ENCODE results near the gene CELSR1.

The CELSR1 gene

DNA sequence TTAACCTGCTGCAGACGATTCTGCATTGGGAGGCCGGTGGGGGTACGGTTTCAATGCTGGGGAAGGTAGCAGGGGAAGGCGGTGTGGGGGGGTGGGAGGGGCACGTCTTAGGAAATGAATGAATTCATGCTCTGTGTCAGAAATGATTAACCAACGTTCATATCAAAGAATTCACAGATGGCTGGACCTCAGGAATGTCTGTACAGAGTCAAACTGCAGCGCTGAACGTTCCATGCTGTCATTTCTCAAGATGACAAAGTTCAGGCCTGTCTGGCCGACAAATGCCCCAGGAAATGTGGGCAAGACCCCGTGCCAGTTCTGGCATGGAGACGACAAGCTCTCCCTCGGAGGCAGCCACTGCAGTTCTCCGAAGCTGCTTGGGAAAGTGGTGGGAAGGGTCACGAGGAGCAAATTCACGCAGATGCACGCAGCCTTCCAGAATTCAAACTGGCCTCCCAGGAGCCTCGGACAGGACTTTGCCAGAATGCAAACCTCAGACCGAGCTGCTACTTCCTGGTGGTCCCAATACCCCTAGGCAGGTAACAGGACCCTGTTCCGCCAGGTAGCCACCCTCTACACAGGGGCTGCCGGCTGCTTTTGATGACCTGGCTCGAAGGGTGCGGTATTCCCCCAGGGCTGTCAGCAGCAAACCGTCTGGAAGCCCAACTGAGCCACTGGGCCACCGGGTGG lies 120.4 kb downstream of the CELSR1 start:
- no peak for DNase-seq
- WGBS (ENCODE audit: extremely low coverage, insufficient coverage, low lambda C conversion rate), result no CpG with 5 or more reads among the region's 24 CpGs
- Histone ChIP-seq H3K9ac (ENCODE audit: low read length) (no peak overlapping the region), H3K36me3 (ENCODE audit: control insufficient read depth, insufficient read depth, low read length) (no peaks in the 10 kb centered on the region), H3K27ac (ENCODE audit: low read depth, low read length) (no peak overlapping the region), H4K8ac (ENCODE audit: low read depth, low read length) (no peak overlapping the region), H3K4me2 (ENCODE audit: low read length) (no peak overlapping the region), H3K27me3 (ENCODE audit: insufficient read depth, low read length, poor library complexity) (no peaks in the 10 kb centered on the region), H3K23ac (ENCODE audit: low read length) (no peak overlapping the region), H3K4ac (ENCODE audit: low read depth, low read length) (no peak overlapping the region), H2BK15ac (replicated peaks; ENCODE audit: low read depth) (no peak overlapping the region), H3K18ac (ENCODE audit: low read length) (no peak overlapping the region), H3K56ac (ENCODE audit: low read length) (no peak overlapping the region), H3K79me2 (ENCODE audit: control insufficient read depth, insufficient read depth, low read length) (no peaks in the 10 kb centered on the region), H4K5ac (ENCODE audit: low read length) (no peak overlapping the region), H3K79me1 (ENCODE audit: low read length) (no peaks in the 10 kb centered on the region), H2BK5ac (ENCODE audit: low read length) (no peak overlapping the region), H2AK5ac (ENCODE audit: low read length) (no peak overlapping the region), H3K4me1 (ENCODE audit: control insufficient read depth, low read depth, low read length) (no peaks in the 10 kb centered on the region), H2BK120ac (ENCODE audit: low read depth, low read length) (no peak overlapping the region), H3K4me3 (ENCODE audit: low read length) (no peak overlapping the region)

DNA sequence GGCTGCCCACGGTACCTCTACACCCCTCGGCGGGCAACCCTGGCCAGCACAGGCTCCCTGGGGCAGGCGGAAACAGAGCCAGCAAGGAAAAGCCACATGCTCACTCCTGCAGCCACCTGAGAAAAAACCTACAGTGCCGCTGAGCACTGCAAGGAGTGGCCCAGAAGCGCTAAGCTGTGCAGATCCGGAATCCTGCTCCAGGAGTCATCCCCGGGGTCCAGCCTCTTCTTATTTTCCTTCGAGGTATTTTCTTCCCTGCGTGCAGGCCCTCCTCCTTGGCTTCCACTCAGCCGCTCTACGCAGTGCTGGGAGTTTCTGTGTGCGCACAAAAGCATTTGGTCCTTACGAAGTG lies 120.9 kb downstream of the CELSR1 start:
- H2AK5ac ChIP-seq (ENCODE audit: low read length), result no peak overlapping the region
- DNase-seq, result no peak
- no peak overlapping the region for H3K4me2 ChIP-seq (ENCODE audit: low read length)
- no peak overlapping the region for H2BK120ac ChIP-seq (ENCODE audit: low read depth, low read length)
- no peak overlapping the region for H2BK5ac ChIP-seq (ENCODE audit: low read length)
- no peaks in the 10 kb centered on the region for H3K79me2 ChIP-seq (ENCODE audit: control insufficient read depth, insufficient read depth, low read length)
- WGBS (ENCODE audit: extremely low coverage, insufficient coverage, low lambda C conversion rate), result no CpG with 5 or more reads among the region's 14 CpGs
- H3K79me1 ChIP-seq (ENCODE audit: low read length), result no peaks in the 10 kb centered on the region
- no peak overlapping the region for H3K18ac ChIP-seq (ENCODE audit: low read length)
- H3K56ac ChIP-seq (ENCODE audit: low read length), result no peak overlapping the region
- H3K4me3 ChIP-seq (ENCODE audit: low read length), result no peak overlapping the region
- H3K23ac ChIP-seq (ENCODE audit: low read length), result no peak overlapping the region
- H3K27ac ChIP-seq (ENCODE audit: low read depth, low read length), result no peak overlapping the region
- H3K27me3 ChIP-seq (ENCODE audit: insufficient read depth, low read length, poor library complexity), result no peaks in the 10 kb centered on the region
- no peaks in the 10 kb centered on the region for H3K36me3 ChIP-seq (ENCODE audit: control insufficient read depth, insufficient read depth, low read length)
- no peak overlapping the region for H2BK15ac ChIP-seq (replicated peaks; ENCODE audit: low read depth)
- no peaks in the 10 kb centered on the region for H3K4me1 ChIP-seq (ENCODE audit: control insufficient read depth, low read depth, low read length)
- no peak overlapping the region for H3K4ac ChIP-seq (ENCODE audit: low read depth, low read length)
- no peak overlapping the region for H4K5ac ChIP-seq (ENCODE audit: low read length)
- no peak overlapping the region for H3K9ac ChIP-seq (ENCODE audit: low read length)
- H4K8ac ChIP-seq (ENCODE audit: low read depth, low read length), result no peak overlapping the region

GRCh38 chr22:46415776-46416519 lies 121.5 kb downstream of the CELSR1 start:
- no CpG with 5 or more reads among the region's 30 CpGs for WGBS (ENCODE audit: extremely low coverage, insufficient coverage, low lambda C conversion rate)
- H3K9ac ChIP-seq (ENCODE audit: low read length), result no peak overlapping the region
- no peak overlapping the region for H3K4me2 ChIP-seq (ENCODE audit: low read length)
- H2BK15ac ChIP-seq (replicated peaks; ENCODE audit: low read depth), result no peak overlapping the region
- H2BK5ac ChIP-seq (ENCODE audit: low read length), result no peak overlapping the region
- no peak overlapping the region for H4K5ac ChIP-seq (ENCODE audit: low read length)
- no peak overlapping the region for H3K56ac ChIP-seq (ENCODE audit: low read length)
- H3K79me2 ChIP-seq (ENCODE audit: control insufficient read depth, insufficient read depth, low read length), result no peaks in the 10 kb centered on the region
- no peak overlapping the region for H2AK5ac ChIP-seq (ENCODE audit: low read length)
- H4K8ac ChIP-seq (ENCODE audit: low read depth, low read length), result no peak overlapping the region
- no peaks in the 10 kb centered on the region for H3K27me3 ChIP-seq (ENCODE audit: insufficient read depth, low read length, poor library complexity)
- H3K23ac ChIP-seq (ENCODE audit: low read length), result no peak overlapping the region
- no peak overlapping the region for H3K4ac ChIP-seq (ENCODE audit: low read depth, low read length)
- H2BK120ac ChIP-seq (ENCODE audit: low read depth, low read length), result no peak overlapping the region
- no peaks in the 10 kb centered on the region for H3K4me1 ChIP-seq (ENCODE audit: control insufficient read depth, low read depth, low read length)
- DNase-seq, result no peak
- no peaks in the 10 kb centered on the region for H3K79me1 ChIP-seq (ENCODE audit: low read length)
- H3K4me3 ChIP-seq (ENCODE audit: low read length), result no peak overlapping the region
- H3K36me3 ChIP-seq (ENCODE audit: control insufficient read depth, insufficient read depth, low read length), result no peaks in the 10 kb centered on the region
- no peak overlapping the region for H3K18ac ChIP-seq (ENCODE audit: low read length)
- no peak overlapping the region for H3K27ac ChIP-seq (ENCODE audit: low read depth, low read length)

DNA sequence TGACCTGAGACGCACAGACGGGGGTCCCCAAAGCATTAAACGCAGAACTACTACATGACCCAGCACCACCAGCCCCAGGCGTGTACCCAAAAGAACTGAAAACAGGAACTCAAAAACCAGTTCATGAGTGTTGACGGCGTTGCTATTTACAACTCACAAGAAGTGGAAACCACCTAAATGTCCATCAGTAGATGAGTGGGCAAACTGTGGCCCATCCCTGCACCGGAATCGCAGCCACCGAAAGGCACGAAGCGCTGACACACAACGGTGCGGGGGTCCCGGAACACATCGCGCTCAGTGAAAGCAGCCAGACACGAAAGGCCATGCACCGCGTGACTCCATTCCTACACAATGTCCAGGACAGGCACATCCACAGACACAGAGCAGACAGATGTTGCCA lies 122.7 kb downstream of the CELSR1 start:
- H3K27me3 ChIP-seq (ENCODE audit: insufficient read depth, low read length, poor library complexity), result no peaks in the 10 kb centered on the region
- no peak overlapping the region for H4K5ac ChIP-seq (ENCODE audit: low read length)
- no peak overlapping the region for H2BK5ac ChIP-seq (ENCODE audit: low read length)
- no peaks in the 10 kb centered on the region for H3K79me2 ChIP-seq (ENCODE audit: control insufficient read depth, insufficient read depth, low read length)
- no peak overlapping the region for H3K9ac ChIP-seq (ENCODE audit: low read length)
- H3K4me3 ChIP-seq (ENCODE audit: low read length), result no peak overlapping the region
- H2BK15ac ChIP-seq (replicated peaks; ENCODE audit: low read depth), result no peak overlapping the region
- no peak overlapping the region for H2AK5ac ChIP-seq (ENCODE audit: low read length)
- H3K18ac ChIP-seq (ENCODE audit: low read length), result no peak overlapping the region
- H3K79me1 ChIP-seq (ENCODE audit: low read length), result no peaks in the 10 kb centered on the region
- no CpG with 5 or more reads among the region's 19 CpGs for WGBS (ENCODE audit: extremely low coverage, insufficient coverage, low lambda C conversion rate)
- no peak overlapping the region for H4K8ac ChIP-seq (ENCODE audit: low read depth, low read length)
- H3K4me2 ChIP-seq (ENCODE audit: low read length), result no peak overlapping the region
- H3K27ac ChIP-seq (ENCODE audit: low read depth, low read length), result no peak overlapping the region
- H3K4ac ChIP-seq (ENCODE audit: low read depth, low read length), result no peak overlapping the region
- no peaks in the 10 kb centered on the region for H3K4me1 ChIP-seq (ENCODE audit: control insufficient read depth, low read depth, low read length)
- H2BK120ac ChIP-seq (ENCODE audit: low read depth, low read length), result no peak overlapping the region
- H3K56ac ChIP-seq (ENCODE audit: low read length), result no peak overlapping the region
- DNase-seq, result no peak
- H3K23ac ChIP-seq (ENCODE audit: low read length), result no peak overlapping the region
- no peaks in the 10 kb centered on the region for H3K36me3 ChIP-seq (ENCODE audit: control insufficient read depth, insufficient read depth, low read length)

DNA sequence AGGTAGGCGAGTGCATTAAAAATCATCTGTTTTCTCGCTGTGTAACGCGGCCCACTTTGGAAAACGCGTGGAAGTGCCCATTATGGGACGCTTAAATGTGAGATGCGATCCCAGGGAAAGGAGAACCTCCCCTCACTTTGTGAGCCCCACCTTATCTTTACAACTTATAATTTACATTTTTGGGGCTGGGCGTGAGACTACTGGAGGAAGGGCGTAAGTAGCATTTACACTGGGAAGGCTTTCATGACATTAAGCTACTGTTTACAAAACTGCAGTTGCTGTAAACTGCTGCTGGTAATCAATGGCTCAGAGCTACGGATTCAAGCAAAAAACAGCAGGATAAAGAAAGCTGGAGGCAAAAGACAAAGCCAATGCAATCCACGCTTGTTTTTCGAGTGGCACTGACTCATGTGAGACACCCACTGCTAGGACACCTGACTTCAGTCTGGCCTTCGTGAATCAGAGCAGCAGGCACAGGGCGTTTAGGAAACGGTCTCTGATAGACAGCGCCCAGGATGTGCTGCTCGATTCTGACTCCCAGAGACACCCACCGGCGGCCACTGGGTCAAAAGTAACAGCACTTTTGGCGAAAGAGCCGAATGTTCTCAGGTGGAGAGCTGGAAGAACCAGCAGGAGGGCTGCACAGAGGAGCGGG lies 123.6 kb downstream of the CELSR1 start:
- H3K4ac ChIP-seq (ENCODE audit: low read depth, low read length), result no peak overlapping the region
- no peak overlapping the region for H2BK15ac ChIP-seq (replicated peaks; ENCODE audit: low read depth)
- no peaks in the 10 kb centered on the region for H3K79me1 ChIP-seq (ENCODE audit: low read length)
- no peak overlapping the region for H3K27ac ChIP-seq (ENCODE audit: low read depth, low read length)
- no peak overlapping the region for H4K8ac ChIP-seq (ENCODE audit: low read depth, low read length)
- no peak for DNase-seq
- no peak overlapping the region for H2BK5ac ChIP-seq (ENCODE audit: low read length)
- H3K18ac ChIP-seq (ENCODE audit: low read length), result no peak overlapping the region
- H3K79me2 ChIP-seq (ENCODE audit: control insufficient read depth, insufficient read depth, low read length), result no peaks in the 10 kb centered on the region
- H3K27me3 ChIP-seq (ENCODE audit: insufficient read depth, low read length, poor library complexity), result no peaks in the 10 kb centered on the region
- H3K4me1 ChIP-seq (ENCODE audit: control insufficient read depth, low read depth, low read length), result no peaks in the 10 kb centered on the region
- no peak overlapping the region for H3K23ac ChIP-seq (ENCODE audit: low read length)
- H3K9ac ChIP-seq (ENCODE audit: low read length), result no peak overlapping the region
- H3K4me3 ChIP-seq (ENCODE audit: low read length), result no peak overlapping the region
- WGBS (ENCODE audit: extremely low coverage, insufficient coverage, low lambda C conversion rate), result no CpG with 5 or more reads among the region's 23 CpGs
- H3K56ac ChIP-seq (ENCODE audit: low read length), result no peak overlapping the region
- H2AK5ac ChIP-seq (ENCODE audit: low read length), result no peak overlapping the region
- H3K4me2 ChIP-seq (ENCODE audit: low read length), result no peak overlapping the region
- H3K36me3 ChIP-seq (ENCODE audit: control insufficient read depth, insufficient read depth, low read length), result no peaks in the 10 kb centered on the region
- H2BK120ac ChIP-seq (ENCODE audit: low read depth, low read length), result no peak overlapping the region
- H4K5ac ChIP-seq (ENCODE audit: low read length), result no peak overlapping the region

Measured in mesendoderm (in vitro differentiated cells).